ENCODE data around the gene AVPR2. TPM values are rescaled to one million over a fixed set of nuclear protein-coding genes. Genes with fewer than 3 reads are reported as not detected.

The AVPR2 gene
- total and polyA plus RNA-seq, 2 donors (not counting 1 experiment from before 2014, with no cell fraction given) = not detected

DNA sequence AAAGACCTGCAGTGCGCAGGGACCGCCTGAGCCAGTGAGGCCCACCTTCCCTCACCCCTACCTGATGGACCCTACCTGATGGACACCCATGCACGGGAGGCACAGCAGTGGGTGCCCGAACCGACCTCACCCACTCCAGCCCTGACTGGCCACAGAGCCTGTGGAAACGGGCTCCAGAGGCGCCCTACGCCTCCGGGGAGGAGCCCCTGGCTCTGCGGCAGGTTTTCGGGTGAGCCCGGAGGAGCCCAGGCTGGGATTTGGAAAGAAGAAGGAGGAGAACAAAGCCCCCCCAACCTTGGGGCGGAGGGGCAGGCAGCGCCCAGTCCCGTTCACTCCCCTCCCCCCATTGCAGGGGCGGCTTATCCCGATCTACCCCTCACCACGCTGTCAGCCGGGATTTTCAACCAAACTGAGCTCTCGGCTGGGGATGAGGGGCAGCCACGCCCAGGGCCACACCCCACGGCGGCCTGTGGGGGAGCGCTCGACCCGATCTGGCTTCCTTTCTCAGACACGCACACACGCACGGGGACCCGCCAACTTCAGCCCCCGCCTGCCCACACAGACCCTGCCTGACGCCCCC, 19.2 kb upstream of the AVPR2 start:
- no peaks in the 10 kb centered on the region for H3K9me3 ChIP-seq (ENCODE audit: control insufficient read depth, insufficient read depth, low read depth, low read length)
- no peaks in the 10 kb centered on the region for H3K36me3 ChIP-seq (ENCODE audit: control insufficient read depth, insufficient read depth, low read length)
- H2AFZ ChIP-seq (ENCODE audit: low read length) = no peak overlapping the region
- H3K9ac ChIP-seq (ENCODE audit: insufficient read depth, low read length) = no peak overlapping the region
- no peak for DNase-seq (ENCODE audit: low read depth in 2 of 2)
- no peak overlapping the region for H3K27ac ChIP-seq (ENCODE audit: insufficient read depth, low read length)
- H3K4me3 ChIP-seq (replicated peaks in 1 of 4; ENCODE audit: control extremely low read depth in 1 of 4, insufficient read depth in 1 of 4, low read depth in 3 of 4, low read length in 4 of 4) = no peak overlapping the region
- no peaks in the 10 kb centered on the region for H3K79me2 ChIP-seq (ENCODE audit: control insufficient read depth, insufficient read depth, low read length)
- H4K20me1 ChIP-seq (ENCODE audit: control insufficient read depth, extremely low read depth, insufficient read depth, low read length) = no peaks in the 10 kb centered on the region
- no peak overlapping the region for H3K4me2 ChIP-seq (ENCODE audit: extremely low read depth, insufficient read depth, low read length)
- peak; percentile 73 for TF ChIP-seq EZH2 (IDR thresholded peaks at IDR 0.05; ENCODE audit: low read length, missing control alignments)
- TF ChIP-seq, protein P1, sequence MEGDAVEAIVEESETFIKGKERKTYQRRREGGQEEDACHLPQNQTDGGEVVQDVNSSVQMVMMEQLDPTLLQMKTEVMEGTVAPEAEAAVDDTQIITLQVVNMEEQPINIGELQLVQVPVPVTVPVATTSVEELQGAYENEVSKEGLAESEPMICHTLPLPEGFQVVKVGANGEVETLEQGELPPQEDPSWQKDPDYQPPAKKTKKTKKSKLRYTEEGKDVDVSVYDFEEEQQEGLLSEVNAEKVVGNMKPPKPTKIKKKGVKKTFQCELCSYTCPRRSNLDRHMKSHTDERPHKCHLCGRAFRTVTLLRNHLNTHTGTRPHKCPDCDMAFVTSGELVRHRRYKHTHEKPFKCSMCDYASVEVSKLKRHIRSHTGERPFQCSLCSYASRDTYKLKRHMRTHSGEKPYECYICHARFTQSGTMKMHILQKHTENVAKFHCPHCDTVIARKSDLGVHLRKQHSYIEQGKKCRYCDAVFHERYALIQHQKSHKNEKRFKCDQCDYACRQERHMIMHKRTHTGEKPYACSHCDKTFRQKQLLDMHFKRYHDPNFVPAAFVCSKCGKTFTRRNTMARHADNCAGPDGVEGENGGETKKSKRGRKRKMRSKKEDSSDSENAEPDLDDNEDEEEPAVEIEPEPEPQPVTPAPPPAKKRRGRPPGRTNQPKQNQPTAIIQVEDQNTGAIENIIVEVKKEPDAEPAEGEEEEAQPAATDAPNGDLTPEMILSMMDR (conservative IDR thresholded peaks at IDR 0.05 in 1 of 2, IDR thresholded peaks at IDR 0.05 in 1 of 2; ENCODE audit: low read depth in 1 of 2, low read length in 2 of 2) = no peak
- no peaks in the 10 kb centered on the region for H3K4me1 ChIP-seq (ENCODE audit: control insufficient read depth, extremely low read depth, insufficient read depth, low read length)
- peaks cover 31% of the 10 kb centered on the region for H3K27me3 ChIP-seq (ENCODE audit: control insufficient read depth, insufficient read depth, low read length)

DNA sequence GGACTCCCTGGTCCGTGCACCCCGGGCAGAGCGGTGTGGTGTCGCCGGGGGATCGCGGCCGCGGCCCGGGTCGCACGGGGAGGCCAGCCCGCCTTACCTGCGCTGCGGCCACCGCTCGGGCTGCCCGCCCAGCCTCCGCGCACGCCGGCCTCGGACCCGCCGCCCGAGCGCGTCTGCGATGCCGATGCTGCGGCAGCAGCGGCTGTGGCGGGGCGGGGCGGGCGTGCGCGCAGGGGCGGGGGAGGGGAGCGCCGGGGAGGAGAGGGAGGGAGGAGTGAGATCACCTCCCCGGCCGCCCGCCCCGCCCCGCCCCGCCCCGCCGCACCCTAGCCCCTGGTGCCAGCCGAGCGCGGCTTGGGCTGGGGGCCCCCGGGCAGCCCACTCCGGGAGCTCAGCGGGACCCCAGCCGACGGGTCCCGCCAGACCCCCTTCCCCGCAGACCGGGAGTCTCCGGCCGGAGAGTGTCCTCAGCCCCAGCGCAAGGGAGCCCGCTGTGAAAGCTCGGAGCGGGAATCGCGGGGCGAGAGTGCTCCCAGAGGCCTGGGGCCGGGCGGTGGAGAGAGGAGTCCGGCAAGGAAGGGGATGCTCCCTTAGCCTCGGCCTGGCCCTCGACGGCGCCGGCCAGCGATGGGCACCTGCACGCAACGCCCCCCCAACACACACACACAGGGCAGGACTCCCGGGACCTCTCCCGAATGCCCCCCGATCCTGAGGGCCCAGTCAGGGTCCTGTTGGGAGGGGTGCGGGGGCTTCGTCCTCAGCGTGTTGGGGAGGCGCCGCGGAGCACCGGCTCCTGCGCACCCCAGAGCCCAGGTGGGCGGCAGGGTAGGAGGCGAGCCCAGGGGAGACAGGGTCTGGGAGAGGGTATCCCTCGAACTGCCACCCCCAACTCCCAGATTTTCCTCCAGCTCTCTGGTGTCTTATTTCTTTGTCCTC, 18.2 kb upstream of the AVPR2 start, which contains the start of gene L1CAM:
TSS of gene L1CAM (minus strand) at position 206 of the 936 bp plus-strand sequence. CDS start 10,337 bp downstream, outside the sequence.
- H2AFZ ChIP-seq (ENCODE audit: low read length) = no peak within 1 kb of the TSS
- TF ChIP-seq EZH2 (IDR thresholded peaks at IDR 0.05; ENCODE audit: low read length, missing control alignments) = peak; percentile 62
- TF ChIP-seq, protein P1 (conservative IDR thresholded peaks at IDR 0.05 in 1 of 2, IDR thresholded peaks at IDR 0.05 in 1 of 2; ENCODE audit: low read depth in 1 of 2, low read length in 2 of 2) = no peak
- no peaks in the 10 kb centered on the region for H3K4me1 ChIP-seq (ENCODE audit: control insufficient read depth, extremely low read depth, insufficient read depth, low read length)
- H3K27me3 ChIP-seq (ENCODE audit: control insufficient read depth, insufficient read depth, low read length) = peaks cover 29% of the 10 kb centered on the region
- H4K20me1 ChIP-seq (ENCODE audit: control insufficient read depth, extremely low read depth, insufficient read depth, low read length) = no peaks in the 10 kb centered on the region
- no peak within 1 kb of the TSS for H3K27ac ChIP-seq (ENCODE audit: insufficient read depth, low read length)
- H3K9ac ChIP-seq (ENCODE audit: insufficient read depth, low read length) = no peak within 1 kb of the TSS
- DNase-seq (ENCODE audit: low read depth in 2 of 2) = no peak
- H3K36me3 ChIP-seq (ENCODE audit: control insufficient read depth, insufficient read depth, low read length) = no peaks in the 10 kb centered on the region
- no peaks in the 10 kb centered on the region for H3K9me3 ChIP-seq (ENCODE audit: control insufficient read depth, insufficient read depth, low read depth, low read length)
- no peaks in the 10 kb centered on the region for H3K79me2 ChIP-seq (ENCODE audit: control insufficient read depth, insufficient read depth, low read length)
- peak within 1 kb of the TSS in 1 of 4 experiments; percentile 14 for H3K4me3 ChIP-seq (replicated peaks in 1 of 4; ENCODE audit: control extremely low read depth in 1 of 4, insufficient read depth in 1 of 4, low read depth in 3 of 4, low read length in 4 of 4)
- H3K4me2 ChIP-seq (ENCODE audit: extremely low read depth, insufficient read depth, low read length) = peak within 1 kb of the TSS; percentile 1

DNA sequence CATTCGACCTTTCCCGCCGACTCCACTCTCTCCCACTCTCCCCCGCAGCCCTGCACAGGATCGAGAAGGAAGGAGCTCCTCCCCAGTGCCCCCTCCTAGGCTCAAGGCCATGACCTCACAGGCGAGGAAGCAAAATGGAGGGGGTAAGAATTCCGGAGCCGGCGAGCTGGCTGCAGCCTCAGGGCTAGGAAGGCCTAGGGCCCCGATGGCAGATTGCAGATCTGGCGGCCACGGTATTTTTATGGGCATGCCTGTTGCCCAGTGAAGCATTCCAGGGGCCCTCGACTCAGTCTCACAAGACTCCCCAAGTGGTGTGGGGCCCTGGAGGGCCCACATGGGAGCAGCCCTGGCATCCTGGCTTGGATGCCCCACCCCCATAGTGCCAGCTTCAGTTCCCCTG, 17.6 kb upstream of the AVPR2 start:
- Histone ChIP-seq H3K79me2 (ENCODE audit: control insufficient read depth, insufficient read depth, low read length) (no peaks in the 10 kb centered on the region), H3K27ac (ENCODE audit: insufficient read depth, low read length) (no peak overlapping the region), H3K4me3 (replicated peaks in 1 of 4; ENCODE audit: control extremely low read depth in 1 of 4, insufficient read depth in 1 of 4, low read depth in 3 of 4, low read length in 4 of 4) (no peak overlapping the region), H3K27me3 (ENCODE audit: control insufficient read depth, insufficient read depth, low read length) (peaks cover 27% of the 10 kb centered on the region), H3K4me1 (ENCODE audit: control insufficient read depth, extremely low read depth, insufficient read depth, low read length) (no peaks in the 10 kb centered on the region), H2AFZ (ENCODE audit: low read length) (no peak overlapping the region), H3K9ac (ENCODE audit: insufficient read depth, low read length) (no peak overlapping the region), H3K36me3 (ENCODE audit: control insufficient read depth, insufficient read depth, low read length) (no peaks in the 10 kb centered on the region), H3K9me3 (ENCODE audit: control insufficient read depth, insufficient read depth, low read depth, low read length) (no peaks in the 10 kb centered on the region), H3K4me2 (ENCODE audit: extremely low read depth, insufficient read depth, low read length) (no peak overlapping the region), H4K20me1 (ENCODE audit: control insufficient read depth, extremely low read depth, insufficient read depth, low read length) (no peaks in the 10 kb centered on the region)
- DNase-seq (ENCODE audit: low read depth in 2 of 2) = no peak
- TF ChIP-seq, protein P1 (conservative IDR thresholded peaks at IDR 0.05 in 1 of 2, IDR thresholded peaks at IDR 0.05 in 1 of 2; ENCODE audit: low read depth in 1 of 2, low read length in 2 of 2) = no peak
- no peak for TF ChIP-seq EZH2 (IDR thresholded peaks at IDR 0.05; ENCODE audit: low read length, missing control alignments)

Measured in fibroblast of lung (primary cell).